HG03571 (cell line): ENCODE data around the gene COMT.

Source experiments
- ATAC-seq: cut with Tn5 transposase; IDR thresholded peaks from one replicate; pipeline ENCODE4 v1.9.1; 2021; ENCODE audit not compliant: unreplicated experiment

COMT gene

GRCh38 chr22:19992481-19992911 lies 50.9 kb downstream of the COMT start:
- ATAC-seq = no peak

- no peak for ATAC-seq
These were observed 51.4 kb downstream of the COMT start for GRCh38 chr22:19992921-19993355.

- no peak for ATAC-seq
These were observed 52.4 kb downstream of the COMT start for GRCh38 chr22:19993926-19994325.

- no peak for ATAC-seq
These were observed 53.5 kb downstream of the COMT start for GRCh38 chr22:19994851-19995610.

- ATAC-seq = no peak
These were observed 54.2 kb downstream of the COMT start for GRCh38 chr22:19995611-19996339.

- ATAC-seq = no peak
These were observed 55.3 kb downstream of the COMT start for GRCh38 chr22:19996694-19997384.

GRCh38 chr22:19997561-19998231 lies 56.1 kb downstream of the COMT start:
- no peak for ATAC-seq

GRCh38 chr22:19998232-19998951 lies 56.8 kb downstream of the COMT start:
- no peak for ATAC-seq

GRCh38 chr22:19998991-19999820 lies 57.6 kb downstream of the COMT start:
- no peak for ATAC-seq

- ATAC-seq = no peak
These were observed 58.9 kb downstream of the COMT start for GRCh38 chr22:20000246-20001081.

GRCh38 chr22:20001082-20001638 lies 59.6 kb downstream of the COMT start:
- no peak for ATAC-seq

GRCh38 chr22:20002128-20002527 lies 60.6 kb downstream of the COMT start:
- no peak for ATAC-seq

- ATAC-seq = no peak
These were observed 61.1 kb downstream of the COMT start for GRCh38 chr22:20002636-20003035.

GRCh38 chr22:20003304-20003703 lies 61.7 kb downstream of the COMT start:
- ATAC-seq = no peak

- no peak for ATAC-seq
These were observed 62.9 kb downstream of the COMT start for GRCh38 chr22:20004464-20004863.

GRCh38 chr22:20008221-20008995 lies 66.8 kb downstream of the COMT start:
- no peak for ATAC-seq

GRCh38 chr22:20009018-20009491 lies 67.5 kb downstream of the COMT start:
- ATAC-seq = no peak
